GM19351 (cell line): ENCODE measurements around the gene APCDD1.

Experiments
- ATAC-seq: cut with Tn5 transposase; IDR thresholded peaks from one replicate; pipeline ENCODE4 v1.9.1; 2021; ENCODE audit warnings: mild to moderate bottlenecking, moderate library complexity; ENCODE audit not compliant: unreplicated experiment

Gene APCDD1

GRCh38 chr18:10430677-10431076 lies 23.8 kb upstream of the APCDD1 start:
- ATAC-seq = no peak

GRCh38 chr18:10431680-10432079 lies 22.8 kb upstream of the APCDD1 start:
- ATAC-seq = no peak

GRCh38 chr18:10432781-10433180 lies 21.7 kb upstream of the APCDD1 start:
- ATAC-seq = no peak

DNA sequence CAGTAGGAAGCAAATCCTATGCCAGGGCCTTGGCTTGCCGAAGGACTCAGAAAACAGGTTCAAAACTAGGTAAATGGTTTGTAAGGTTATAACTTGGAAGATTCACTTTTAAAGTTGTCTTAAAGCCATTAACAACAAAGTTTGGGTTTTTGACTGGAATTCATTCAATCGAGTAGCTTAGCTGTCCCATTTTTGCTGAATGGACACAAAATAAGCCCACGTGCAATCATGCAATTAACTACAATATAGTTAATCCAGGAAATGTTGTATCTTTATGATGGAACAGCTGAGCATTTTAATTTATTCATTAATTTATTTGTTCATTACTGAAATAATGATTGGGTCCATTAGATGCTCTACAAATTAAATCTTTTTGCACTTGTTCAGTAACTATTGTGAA lies 18.3 kb upstream of the APCDD1 start:
- ATAC-seq = no peak

DNA sequence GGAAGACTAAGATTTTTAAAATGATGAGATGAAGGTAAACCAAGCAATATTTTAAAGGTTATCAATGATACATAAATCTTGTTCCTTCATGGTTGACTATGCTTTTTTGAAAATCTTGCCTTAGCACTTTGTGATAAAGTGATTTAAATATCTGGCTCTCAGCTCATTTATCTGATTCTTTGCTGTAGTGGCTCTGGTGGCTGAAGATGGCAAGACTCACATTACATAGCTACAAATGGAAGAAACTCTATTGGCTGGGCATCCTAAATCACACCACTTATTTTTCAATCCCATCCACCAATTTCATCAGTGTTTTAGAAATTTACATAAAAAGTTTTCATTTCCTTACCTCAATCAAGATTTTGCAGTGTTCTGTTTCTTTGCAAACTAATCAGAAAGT lies 16.6 kb upstream of the APCDD1 start:
- ATAC-seq = no peak

- no peak for ATAC-seq
Measured at GRCh38 chr18:10439898-10440297, 14.5 kb upstream of the APCDD1 start.

GRCh38 chr18:10440884-10441283 lies 13.6 kb upstream of the APCDD1 start:
- no peak for ATAC-seq

DNA sequence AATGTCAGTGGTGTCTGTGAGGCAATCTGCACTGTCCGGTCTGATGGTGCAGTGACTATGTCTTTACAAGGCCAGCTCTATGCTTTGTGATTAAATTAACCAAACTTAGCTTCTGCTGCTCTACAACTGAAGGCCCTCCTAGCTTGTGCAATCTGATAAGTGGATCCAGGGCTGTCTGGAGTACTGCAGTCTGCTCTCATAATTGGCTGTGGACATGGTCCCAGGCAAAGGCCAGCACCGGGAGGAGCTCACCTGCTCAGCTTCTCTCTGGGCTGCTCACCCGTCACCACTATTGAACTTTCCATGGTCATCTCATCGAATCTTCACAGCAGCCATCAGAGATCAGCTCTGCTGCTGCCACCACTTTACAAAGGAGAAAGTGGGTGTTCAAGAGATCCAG lies 13.0 kb upstream of the APCDD1 start:
- no peak for ATAC-seq

- ATAC-seq = no peak
Measured at GRCh38 chr18:10442551-10442971, 11.9 kb upstream of the APCDD1 start.

GRCh38 chr18:10443001-10443400 lies 11.4 kb upstream of the APCDD1 start:
- no peak for ATAC-seq

- ATAC-seq = no peak
Measured at GRCh38 chr18:10444314-10445006, 10.0 kb upstream of the APCDD1 start.

GRCh38 chr18:10449396-10449795 lies 5.0 kb upstream of the APCDD1 start:
- ATAC-seq = no peak

- ATAC-seq = no peak
Measured at GRCh38 chr18:10450986-10451385, 3.4 kb upstream of the APCDD1 start.

GRCh38 chr18:10453261-10453805 lies 1.1 kb upstream of the APCDD1 start:
- no peak for ATAC-seq

DNA sequence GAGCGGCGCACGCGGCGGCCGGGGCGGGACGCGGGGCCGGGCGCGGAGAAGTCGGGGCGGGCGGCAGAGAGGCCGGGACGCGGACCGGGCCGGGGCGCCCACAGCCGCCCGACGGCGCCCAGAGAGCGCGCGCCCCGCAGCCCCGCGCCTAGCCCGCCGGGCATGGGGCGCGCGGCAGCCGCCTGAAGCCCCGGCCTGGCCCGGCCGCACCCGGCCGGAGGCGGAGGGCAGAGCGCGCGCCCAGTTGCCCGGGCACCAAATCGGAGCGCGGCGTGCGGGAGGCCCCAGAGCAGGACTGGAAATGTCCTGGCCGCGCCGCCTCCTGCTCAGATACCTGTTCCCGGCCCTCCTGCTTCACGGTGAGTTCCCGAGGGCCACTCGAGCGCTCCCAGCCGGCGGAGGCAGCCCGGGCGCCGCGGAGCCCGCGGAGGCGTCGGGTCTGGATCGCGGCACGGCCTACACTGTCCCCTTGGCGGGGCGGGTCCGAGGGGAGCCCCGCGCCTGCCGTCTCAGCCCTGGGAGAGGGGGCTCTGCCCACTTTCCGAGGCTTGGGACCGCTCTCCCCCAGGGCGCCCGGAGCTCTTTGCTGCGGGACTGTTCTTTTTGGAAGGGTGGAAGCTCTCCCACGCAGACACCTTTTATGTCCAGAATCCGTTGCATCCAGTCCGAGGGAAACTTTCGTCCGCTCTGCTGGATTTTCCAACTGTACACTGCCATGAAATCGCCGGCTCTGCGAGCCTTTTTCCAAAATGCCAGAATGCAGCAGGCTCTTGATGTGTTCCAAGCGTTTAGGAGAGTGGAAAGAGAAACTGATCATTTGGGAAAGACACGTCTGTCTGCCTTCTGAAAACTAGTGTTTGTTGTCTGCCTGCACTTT lies 484 bp downstream of the APCDD1 start:
- no peak for ATAC-seq

DNA sequence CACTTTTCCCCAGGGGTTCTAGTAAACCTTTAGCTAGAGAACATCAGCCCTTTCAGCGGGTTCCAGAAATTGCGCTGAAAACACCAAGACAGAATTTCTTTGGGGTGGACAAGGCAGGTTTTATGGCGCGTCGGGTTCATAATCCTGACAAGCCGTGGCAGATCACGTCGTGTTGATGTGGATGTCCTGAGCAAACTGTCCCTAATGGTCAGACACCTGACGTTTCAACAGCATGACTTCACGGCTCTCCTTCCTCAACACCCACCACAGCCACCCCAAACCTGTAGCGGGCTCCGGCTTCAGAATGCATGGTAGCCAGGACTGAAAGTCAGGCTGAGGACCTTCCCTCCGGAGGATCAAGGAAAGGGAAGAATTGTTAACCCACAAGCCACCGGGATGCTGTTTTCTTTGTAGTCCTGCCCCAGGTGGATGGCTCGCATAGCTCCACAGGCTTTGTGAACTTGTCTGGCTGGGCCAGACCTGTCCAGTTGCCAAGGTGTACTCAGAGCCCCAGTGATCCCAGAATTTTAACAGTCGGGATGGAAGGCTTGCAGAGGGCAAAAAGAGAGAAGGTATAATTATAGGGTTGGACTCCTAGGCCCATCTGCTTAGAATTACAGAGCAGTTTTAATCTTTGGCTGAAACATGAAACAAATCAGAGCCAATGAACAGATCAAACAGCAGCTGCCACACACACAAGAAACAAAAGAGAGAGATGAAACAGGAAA lies 1.5 kb downstream of the APCDD1 start:
- ATAC-seq = no peak

DNA sequence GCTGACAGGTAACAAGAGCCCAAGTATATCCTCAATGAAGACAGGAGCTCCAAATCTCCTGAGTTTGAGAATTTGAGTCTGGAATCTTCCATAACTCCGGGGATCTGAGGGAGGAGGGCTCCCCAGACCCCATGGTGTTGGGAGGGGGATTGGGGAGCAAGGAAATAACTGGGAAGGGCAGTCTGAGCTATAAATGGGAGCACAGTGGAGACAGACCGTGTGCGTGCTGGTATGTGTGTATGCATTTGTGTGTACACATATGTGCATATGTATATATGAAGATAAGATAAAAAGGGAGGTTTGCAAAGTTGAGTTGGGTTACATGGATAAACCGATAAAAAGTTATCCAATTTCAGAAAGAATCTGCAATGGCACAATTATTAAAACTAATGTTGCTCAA lies 2.3 kb downstream of the APCDD1 start:
- no peak for ATAC-seq

- ATAC-seq = no peak
Measured at GRCh38 chr18:10457128-10457527, 2.7 kb downstream of the APCDD1 start.

DNA sequence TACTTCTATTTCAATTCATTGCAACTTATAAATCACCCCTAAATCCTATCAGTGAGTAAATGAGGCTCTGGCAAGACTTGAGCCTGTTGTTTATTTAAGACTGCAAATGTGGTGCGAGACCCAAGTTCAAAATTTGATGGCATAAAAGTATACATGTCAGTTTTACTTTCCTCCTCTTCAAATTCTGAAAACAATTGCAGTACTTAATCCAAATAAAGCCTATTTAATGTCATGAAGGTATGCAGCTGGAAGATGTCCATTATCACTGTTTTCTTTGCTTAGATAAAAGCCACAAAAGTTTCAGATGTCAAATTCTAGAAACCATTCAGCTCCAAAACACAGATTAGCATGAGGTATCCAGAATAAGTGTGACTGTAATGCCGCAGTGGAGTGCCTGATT lies 3.3 kb downstream of the APCDD1 start:
- no peak for ATAC-seq

DNA sequence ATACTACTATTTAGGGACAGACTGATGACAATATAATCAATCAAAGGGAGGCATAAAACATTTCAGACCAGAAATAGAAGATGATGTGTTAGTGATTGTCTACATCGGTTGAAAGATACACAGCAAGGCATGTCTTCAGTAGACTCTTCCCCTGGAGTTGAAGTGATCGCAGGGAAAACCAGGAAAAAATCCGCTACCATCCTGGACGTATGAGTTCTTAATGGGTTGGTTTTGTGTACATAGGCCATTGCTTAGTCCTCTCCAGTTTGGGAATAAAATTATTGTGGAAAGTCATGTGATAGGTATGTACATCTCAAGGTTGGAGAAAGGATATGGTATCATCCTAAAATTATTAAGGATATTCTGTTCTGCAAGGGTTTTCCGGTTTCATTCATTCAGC lies 4.3 kb downstream of the APCDD1 start:
- ATAC-seq = no peak

- ATAC-seq = no peak
Measured at GRCh38 chr18:10459587-10459986, 5.2 kb downstream of the APCDD1 start.
